NT2/D1 (cell line): Measurements from ENCODE around the gene APBA1.

Source experiments
- SUZ12 ChIP-seq: IDR thresholded peaks from 2 replicates; pipeline ENCODE4 v1.6.1; 2011; ENCODE audit not compliant: insufficient read length, insufficient read depth; ENCODE audit errors: extremely low read depth
- YY1 ChIP-seq: IDR thresholded peaks from 2 replicates; pipeline ENCODE4 v1.6.1; 2011; ENCODE audit not compliant: insufficient read length, insufficient read depth
- ZNF274 ChIP-seq: IDR thresholded peaks from 2 replicates; pipeline ENCODE4 v1.6.1; 2011; ENCODE audit warnings: mild to moderate bottlenecking, low read depth, low read length

DNA sequence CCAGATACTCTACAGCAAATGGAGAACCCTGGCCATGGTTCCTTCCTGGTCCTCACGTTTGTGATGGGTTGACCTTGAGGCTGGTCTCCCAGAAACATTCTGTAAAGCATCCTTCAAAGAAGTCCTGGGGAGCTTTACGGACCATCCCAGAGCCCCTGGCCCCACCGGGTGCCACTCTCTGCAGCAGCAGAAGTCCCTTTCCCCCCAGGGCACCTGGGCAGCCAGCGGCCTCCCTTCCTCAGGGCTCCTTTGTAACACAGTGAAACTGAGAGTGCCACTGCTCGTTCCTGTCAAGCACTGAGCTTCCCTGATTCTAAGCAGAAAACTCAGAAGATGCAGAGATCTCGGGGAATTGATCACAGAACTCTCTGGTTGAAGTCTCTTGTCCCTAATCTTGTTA lies 242.9 kb downstream of the APBA1 start:
- TF ChIP-seq YY1 = no peak
- TF ChIP-seq ZNF274 = no peak
- no peak for TF ChIP-seq SUZ12
